ENCODE measurements around the gene SMYD4. TPM values are rescaled to one million over a fixed set of nuclear protein-coding genes. Genes with fewer than 3 reads are reported as not detected.

The SMYD4 gene
- total and polyA plus RNA-seq, 10 of the 15 experiments (the other 5 are each of a cell fraction or from before 2014, with no cell fraction given): 2.1 to 18.8 (median 13.7) TPM

DNA sequence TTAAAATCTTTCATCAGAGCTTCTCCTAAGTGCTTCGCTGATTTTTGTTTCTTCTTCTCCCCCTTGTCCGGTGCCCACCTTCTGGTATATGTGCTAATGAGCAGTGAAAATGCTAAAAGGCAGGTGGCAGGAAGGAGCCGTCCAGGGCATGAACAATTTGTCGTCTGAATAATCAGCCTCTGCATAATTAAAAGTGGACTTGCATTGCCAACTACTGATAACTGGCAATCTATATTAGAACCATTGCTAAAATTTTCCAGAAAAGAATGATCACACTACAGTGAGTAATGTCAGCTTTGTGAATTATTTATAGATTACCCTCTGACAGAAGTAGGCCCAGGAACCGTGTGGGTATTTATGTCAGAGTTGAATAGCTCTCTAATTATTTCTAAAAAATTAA is 39.8 kb downstream of the SMYD4 start:
- FAIRE-seq: no peak
- WGBS (ENCODE audit: insufficient coverage, insufficient replicate concordance, low lambda C conversion rate, missing lambda C conversion rate): 67% methylated on average over 5 of the region's 5 CpGs
- no peak overlapping the region for H2AFZ ChIP-seq (ENCODE audit: control insufficient read depth, low read depth, low read length)
- no peak overlapping the region for H3K9ac ChIP-seq (ENCODE audit: control insufficient read depth, insufficient read depth, low read length)
- peaks cover 7 to 12% of the 10 kb centered on the region in 2 experiments for H3K36me3 ChIP-seq (ENCODE audit: control insufficient read depth in 2 of 2, insufficient read depth in 2 of 2, low read length in 1 of 2)
- ChIA-PET POLR2A (interaction anchor here (0.6 kb wide), 1 partner anchor 74 kb away, joined by 3 read pairs; no protein-coding TSS in a partner anchor), RAD21 (ENCODE audit: unreplicated experiment) (interaction anchor here (1.4 kb wide), 1 partner anchor 45 kb away, joined by 4 read pairs; no protein-coding TSS in a partner anchor), SMC1A (ENCODE audit: uncharacterized antibody, unreplicated experiment) (interaction anchor here (0.9 to 1.3 kb wide), 4 partner anchors 17 to 73 kb away, joined by 3 to 4 read pairs (median 3); no protein-coding TSS in a partner anchor), CTCF (interaction anchor here (0.7 to 1.6 kb wide), 3 partner anchors 68 to 471 kb away, joined by 3 to 14 read pairs (median 6); no protein-coding TSS in a partner anchor)
- no peaks in the 10 kb centered on the region for H3K79me2 ChIP-seq (ENCODE audit: control insufficient read depth, insufficient read depth, low read length)
- H3K4me3 ChIP-seq: no peak overlapping the region
- ATAC-seq: peak; percentile 54
- intact Hi-C loops (cut with micrococcal nuclease; ENCODE audit: unreplicated experiment): loop anchor here (10.0 kb wide), 1 partner anchor 125 kb away; no protein-coding TSS in a partner anchor
- H4K20me1 ChIP-seq (ENCODE audit: control insufficient read depth, insufficient read depth): no peaks in the 10 kb centered on the region
- no peak overlapping the region for H3K27ac ChIP-seq (ENCODE audit: control insufficient read depth, insufficient read depth)
- in situ Hi-C loops (cut with MboI): no loop called here
- BruUV-seq (replicated peaks): no TSS peak
- H3K9me3 ChIP-seq (replicated peaks; ENCODE audit: control insufficient read depth, insufficient read depth, low read length): no peaks in the 10 kb centered on the region
- no peak overlapping the region for H3K4me2 ChIP-seq (ENCODE audit: control insufficient read depth, insufficient read depth)
- DNase-seq (ENCODE audit: low read depth, low spot score): no peak
- no peaks in the 10 kb centered on the region for H3K27me3 ChIP-seq (replicated peaks in 1 of 2; ENCODE audit: control insufficient read depth in 2 of 2, insufficient read depth in 2 of 2, low read length in 1 of 2)
- H3K4me1 ChIP-seq (ENCODE audit: control insufficient read depth, insufficient read depth, low read length): no peaks in the 10 kb centered on the region
- no peak for TF ChIP-seq STAT3 (IDR thresholded peaks at IDR 0.05; ENCODE audit: low read depth, low read length)
- TF ChIP-seq EZH2 (IDR thresholded peaks at IDR 0.05; ENCODE audit: borderline replicate concordance, control insufficient read depth, low read depth, low read length): no peak
- TF ChIP-seq, protein P1, sequence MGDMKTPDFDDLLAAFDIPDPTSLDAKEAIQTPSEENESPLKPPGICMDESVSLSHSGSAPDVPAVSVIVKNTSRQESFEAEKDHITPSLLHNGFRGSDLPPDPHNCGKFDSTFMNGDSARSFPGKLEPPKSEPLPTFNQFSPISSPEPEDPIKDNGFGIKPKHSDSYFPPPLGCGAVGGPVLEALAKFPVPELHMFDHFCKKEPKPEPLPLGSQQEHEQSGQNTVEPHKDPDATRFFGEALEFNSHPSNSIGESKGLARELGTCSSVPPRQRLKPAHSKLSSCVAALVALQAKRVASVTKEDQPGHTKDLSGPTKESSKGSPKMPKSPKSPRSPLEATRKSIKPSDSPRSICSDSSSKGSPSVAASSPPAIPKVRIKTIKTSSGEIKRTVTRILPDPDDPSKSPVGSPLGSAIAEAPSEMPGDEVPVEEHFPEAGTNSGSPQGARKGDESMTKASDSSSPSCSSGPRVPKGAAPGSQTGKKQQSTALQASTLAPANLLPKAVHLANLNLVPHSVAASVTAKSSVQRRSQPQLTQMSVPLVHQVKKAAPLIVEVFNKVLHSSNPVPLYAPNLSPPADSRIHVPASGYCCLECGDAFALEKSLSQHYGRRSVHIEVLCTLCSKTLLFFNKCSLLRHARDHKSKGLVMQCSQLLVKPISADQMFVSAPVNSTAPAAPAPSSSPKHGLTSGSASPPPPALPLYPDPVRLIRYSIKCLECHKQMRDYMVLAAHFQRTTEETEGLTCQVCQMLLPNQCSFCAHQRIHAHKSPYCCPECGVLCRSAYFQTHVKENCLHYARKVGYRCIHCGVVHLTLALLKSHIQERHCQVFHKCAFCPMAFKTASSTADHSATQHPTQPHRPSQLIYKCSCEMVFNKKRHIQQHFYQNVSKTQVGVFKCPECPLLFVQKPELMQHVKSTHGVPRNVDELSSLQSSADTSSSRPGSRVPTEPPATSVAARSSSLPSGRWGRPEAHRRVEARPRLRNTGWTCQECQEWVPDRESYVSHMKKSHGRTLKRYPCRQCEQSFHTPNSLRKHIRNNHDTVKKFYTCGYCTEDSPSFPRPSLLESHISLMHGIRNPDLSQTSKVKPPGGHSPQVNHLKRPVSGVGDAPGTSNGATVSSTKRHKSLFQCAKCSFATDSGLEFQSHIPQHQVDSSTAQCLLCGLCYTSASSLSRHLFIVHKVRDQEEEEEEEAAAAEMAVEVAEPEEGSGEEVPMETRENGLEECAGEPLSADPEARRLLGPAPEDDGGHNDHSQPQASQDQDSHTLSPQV (IDR thresholded peaks at IDR 0.05): no peak
- TF ChIP-seq MTA2 (IDR thresholded peaks at IDR 0.05; ENCODE audit: low read depth): no peak
- TF ChIP-seq, protein P2, sequence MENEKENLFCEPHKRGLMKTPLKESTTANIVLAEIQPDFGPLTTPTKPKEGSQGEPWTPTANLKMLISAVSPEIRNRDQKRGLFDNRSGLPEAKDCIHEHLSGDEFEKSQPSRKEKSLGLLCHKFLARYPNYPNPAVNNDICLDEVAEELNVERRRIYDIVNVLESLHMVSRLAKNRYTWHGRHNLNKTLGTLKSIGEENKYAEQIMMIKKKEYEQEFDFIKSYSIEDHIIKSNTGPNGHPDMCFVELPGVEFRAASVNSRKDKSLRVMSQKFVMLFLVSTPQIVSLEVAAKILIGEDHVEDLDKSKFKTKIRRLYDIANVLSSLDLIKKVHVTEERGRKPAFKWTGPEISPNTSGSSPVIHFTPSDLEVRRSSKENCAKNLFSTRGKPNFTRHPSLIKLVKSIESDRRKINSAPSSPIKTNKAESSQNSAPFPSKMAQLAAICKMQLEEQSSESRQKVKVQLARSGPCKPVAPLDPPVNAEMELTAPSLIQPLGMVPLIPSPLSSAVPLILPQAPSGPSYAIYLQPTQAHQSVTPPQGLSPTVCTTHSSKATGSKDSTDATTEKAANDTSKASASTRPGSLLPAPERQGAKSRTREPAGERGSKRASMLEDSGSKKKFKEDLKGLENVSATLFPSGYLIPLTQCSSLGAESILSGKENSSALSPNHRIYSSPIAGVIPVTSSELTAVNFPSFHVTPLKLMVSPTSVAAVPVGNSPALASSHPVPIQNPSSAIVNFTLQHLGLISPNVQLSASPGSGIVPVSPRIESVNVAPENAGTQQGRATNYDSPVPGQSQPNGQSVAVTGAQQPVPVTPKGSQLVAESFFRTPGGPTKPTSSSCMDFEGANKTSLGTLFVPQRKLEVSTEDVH (IDR thresholded peaks at IDR 0.05; ENCODE audit: low read depth, partially characterized antibody): no peak
- TF ChIP-seq HCFC1 (IDR thresholded peaks at IDR 0.05; ENCODE audit: low read length): no peak
- TF ChIP-seq, protein P3, sequence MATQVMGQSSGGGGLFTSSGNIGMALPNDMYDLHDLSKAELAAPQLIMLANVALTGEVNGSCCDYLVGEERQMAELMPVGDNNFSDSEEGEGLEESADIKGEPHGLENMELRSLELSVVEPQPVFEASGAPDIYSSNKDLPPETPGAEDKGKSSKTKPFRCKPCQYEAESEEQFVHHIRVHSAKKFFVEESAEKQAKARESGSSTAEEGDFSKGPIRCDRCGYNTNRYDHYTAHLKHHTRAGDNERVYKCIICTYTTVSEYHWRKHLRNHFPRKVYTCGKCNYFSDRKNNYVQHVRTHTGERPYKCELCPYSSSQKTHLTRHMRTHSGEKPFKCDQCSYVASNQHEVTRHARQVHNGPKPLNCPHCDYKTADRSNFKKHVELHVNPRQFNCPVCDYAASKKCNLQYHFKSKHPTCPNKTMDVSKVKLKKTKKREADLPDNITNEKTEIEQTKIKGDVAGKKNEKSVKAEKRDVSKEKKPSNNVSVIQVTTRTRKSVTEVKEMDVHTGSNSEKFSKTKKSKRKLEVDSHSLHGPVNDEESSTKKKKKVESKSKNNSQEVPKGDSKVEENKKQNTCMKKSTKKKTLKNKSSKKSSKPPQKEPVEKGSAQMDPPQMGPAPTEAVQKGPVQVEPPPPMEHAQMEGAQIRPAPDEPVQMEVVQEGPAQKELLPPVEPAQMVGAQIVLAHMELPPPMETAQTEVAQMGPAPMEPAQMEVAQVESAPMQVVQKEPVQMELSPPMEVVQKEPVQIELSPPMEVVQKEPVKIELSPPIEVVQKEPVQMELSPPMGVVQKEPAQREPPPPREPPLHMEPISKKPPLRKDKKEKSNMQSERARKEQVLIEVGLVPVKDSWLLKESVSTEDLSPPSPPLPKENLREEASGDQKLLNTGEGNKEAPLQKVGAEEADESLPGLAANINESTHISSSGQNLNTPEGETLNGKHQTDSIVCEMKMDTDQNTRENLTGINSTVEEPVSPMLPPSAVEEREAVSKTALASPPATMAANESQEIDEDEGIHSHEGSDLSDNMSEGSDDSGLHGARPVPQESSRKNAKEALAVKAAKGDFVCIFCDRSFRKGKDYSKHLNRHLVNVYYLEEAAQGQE (IDR thresholded peaks at IDR 0.05; ENCODE audit: low read depth, low read length): no peak
- TF ChIP-seq PML (IDR thresholded peaks at IDR 0.05; ENCODE audit: low read length): no peak

Data from GM12878 (cell line).